Skin epidermis (tissue), 12 donors: ENCODE measurements around the gene ZBTB16.

Experiments used
- H3K27ac ChIP-seq, 21 experiments: fragments of 200-600 bp; sonication (generic) in 11 of 21; one replicate each; pipeline ENCODE4 v1.5.0; 2020; ENCODE audit warnings: mild to moderate bottlenecking in 3 of 21, inconsistent platforms in 2 of 21, moderate library complexity in 2 of 21
- H3K4me3 ChIP-seq, 7 experiments: fragments of 200-600 bp; sonication (generic) in 2 of 7; one replicate each; pipeline ENCODE4 v1.5.0; 2020; ENCODE audit warnings: inconsistent platforms in 2 of 7, mild to moderate bottlenecking in 2 of 7, moderate library complexity in 1 of 7

The ZBTB16 gene

GRCh38 chr11:114158886-114159285, 99.4 kb downstream of the ZBTB16 start:
- Histone ChIP-seq H3K27ac (peak overlapping the region in 12 of 21 experiments; percentile 23 to 95 (median 81)), H3K4me3 (no peak overlapping the region)

- peak overlapping the region in 16 of 21 experiments; percentile 10 to 95 (median 75) for H3K27ac ChIP-seq
- no peak overlapping the region for H3K4me3 ChIP-seq
Measured at GRCh38 chr11:114159320-114159719, 99.8 kb downstream of the ZBTB16 start.

DNA sequence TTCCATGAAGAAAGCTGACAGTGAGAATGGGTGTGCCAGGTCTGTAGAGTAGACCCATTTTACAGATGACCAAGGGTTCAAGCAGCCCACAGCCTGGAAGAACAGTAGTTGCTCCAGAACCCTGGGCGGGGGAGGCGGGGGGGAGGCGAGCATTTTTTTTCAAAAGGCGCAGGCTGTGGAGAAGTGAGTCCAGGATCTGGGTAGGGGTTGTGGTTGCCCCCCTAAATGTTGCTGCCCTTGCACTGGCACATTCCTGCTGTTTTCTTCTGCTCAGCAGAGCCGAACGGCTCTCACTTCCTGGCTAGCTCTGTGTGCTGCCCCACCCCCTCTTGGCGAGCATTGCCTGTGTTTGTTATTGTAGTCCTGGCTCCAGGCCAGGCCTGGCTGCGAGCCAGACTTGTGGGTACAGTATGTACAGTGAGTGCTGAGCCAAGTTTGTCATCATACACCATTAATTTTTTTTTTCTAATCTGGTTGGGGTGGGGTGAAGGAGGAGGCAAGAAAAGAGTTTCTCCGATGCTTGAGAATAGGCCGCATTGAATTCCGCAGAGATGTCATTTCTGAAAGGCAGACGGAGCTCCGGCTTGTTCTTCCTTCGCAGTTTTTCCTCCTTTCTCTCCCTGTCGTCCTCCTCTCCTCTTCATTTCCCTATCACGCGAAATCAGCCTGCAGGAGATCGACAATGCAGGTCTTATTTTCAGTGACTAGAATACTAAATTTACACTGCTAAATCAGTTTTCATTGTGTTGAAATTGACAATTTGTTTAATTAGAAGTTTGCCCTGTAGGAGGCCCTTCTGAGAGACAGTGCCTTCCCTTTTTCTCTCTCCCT, 100.5 kb downstream of the ZBTB16 start:
- no peak overlapping the region for H3K4me3 ChIP-seq
- H3K27ac ChIP-seq = peak overlapping the region in 19 of 21 experiments; percentile 3 to 95 (median 80)

DNA sequence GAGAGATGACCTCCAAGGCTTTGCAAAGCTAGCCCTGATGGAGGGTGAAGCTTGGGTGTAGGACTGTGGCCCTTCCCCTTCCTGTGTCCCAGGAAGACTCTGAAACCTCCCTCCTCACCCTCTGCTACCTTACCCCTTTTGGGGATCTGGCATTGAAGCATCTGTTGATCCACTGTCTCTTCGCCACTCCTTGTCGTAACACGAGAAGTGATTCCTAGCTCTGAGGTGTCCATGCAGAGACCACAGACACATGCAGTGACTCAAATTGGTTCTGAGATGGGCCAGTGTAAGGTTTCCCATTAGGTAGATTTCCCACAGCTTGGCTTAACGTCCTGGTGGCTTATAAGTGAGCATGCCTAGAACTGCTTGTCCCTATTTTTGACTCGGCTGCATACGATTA, 101.4 kb downstream of the ZBTB16 start:
- Histone ChIP-seq H3K4me3 (no peak overlapping the region), H3K27ac (peak overlapping the region in 20 of 21 experiments; percentile 1 to 95 (median 80))

GRCh38 chr11:114161486-114162250, 102.2 kb downstream of the ZBTB16 start:
- H3K27ac ChIP-seq = peak overlapping the region in 17 of 21 experiments; percentile 1 to 95 (median 81)
- no peak overlapping the region for H3K4me3 ChIP-seq

DNA sequence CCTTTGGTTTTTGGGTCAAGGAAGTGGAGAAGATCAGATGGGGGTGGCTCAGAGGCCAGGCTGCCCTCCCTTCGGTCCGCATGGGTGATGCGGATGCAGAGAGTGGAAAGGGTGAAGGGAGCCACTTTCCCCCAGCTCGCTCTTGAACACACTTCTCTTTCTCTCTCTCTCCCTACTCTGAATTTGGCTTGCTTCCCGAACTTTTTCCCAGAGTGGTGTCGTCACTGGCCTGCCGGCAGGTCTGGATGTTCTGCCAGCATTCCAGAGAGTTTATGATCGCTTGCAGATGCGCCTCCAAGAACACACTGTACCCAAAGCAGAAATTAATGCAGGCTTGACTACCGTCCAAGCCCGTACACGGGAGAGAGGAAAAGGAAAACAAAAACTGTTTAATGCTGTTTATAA, 103.2 kb downstream of the ZBTB16 start:
- Histone ChIP-seq H3K27ac (peak overlapping the region in 18 of 21 experiments; percentile 1 to 95 (median 82)), H3K4me3 (peak overlapping the region in 1 of 7 experiments; percentile 22)

- peak overlapping the region in 20 of 21 experiments; percentile 31 to 95 (median 80) for H3K27ac ChIP-seq
- peak overlapping the region in 1 of 7 experiments; percentile 22 for H3K4me3 ChIP-seq
Measured at GRCh38 chr11:114163229-114163631, 103.7 kb downstream of the ZBTB16 start.

DNA sequence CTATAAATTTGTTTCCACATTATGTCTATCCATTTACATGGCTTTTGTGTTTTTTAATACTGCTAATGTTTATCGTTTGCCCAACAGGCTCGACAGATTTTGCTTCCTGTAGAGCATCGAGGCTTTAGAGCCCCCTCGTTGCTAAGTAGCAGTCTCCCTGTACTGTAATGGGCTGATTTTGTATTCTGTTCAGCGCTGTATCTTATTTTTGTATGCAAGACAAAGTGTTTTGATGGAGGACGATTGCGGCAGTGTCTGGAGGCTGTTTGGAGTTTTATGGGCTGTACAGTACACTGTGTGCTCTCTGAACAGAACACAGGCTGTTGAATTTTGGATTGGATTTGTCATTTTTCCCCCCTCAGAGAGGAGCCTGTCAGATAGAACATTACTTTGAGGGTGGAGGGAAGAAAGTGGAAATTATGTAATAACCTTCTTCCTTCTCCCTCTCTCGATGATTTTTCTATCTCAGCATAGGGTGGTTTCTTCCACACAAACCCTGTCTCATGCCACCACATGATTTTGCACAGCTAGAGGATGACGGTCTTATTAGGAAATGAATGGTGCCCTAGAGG, 104.4 kb downstream of the ZBTB16 start:
- H3K27ac ChIP-seq = peak overlapping the region in 20 of 21 experiments; percentile 31 to 95 (median 80)
- H3K4me3 ChIP-seq = no peak overlapping the region

DNA sequence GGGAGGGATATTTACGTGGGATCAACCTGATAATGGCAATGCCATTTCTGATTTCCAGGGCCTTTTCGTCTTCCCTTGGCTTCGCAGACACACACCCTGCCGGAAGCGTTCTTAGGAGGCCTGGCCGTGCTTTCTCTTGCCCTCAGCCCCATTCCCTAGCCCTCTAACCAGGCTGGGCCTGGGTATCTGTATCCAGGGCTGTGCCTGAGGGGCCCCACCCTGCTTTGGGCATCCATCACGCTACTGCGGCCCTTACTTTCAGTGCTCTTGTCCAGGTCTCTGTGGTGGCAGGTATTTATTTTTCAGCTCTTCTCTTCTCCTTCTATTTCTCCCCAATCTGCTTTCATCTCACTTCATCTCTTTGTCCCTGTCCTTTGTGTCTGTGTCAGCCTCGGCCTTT, 105.0 kb downstream of the ZBTB16 start:
- Histone ChIP-seq H3K4me3 (no peak overlapping the region), H3K27ac (peak overlapping the region in 14 of 21 experiments; percentile 38 to 95 (median 82))

DNA sequence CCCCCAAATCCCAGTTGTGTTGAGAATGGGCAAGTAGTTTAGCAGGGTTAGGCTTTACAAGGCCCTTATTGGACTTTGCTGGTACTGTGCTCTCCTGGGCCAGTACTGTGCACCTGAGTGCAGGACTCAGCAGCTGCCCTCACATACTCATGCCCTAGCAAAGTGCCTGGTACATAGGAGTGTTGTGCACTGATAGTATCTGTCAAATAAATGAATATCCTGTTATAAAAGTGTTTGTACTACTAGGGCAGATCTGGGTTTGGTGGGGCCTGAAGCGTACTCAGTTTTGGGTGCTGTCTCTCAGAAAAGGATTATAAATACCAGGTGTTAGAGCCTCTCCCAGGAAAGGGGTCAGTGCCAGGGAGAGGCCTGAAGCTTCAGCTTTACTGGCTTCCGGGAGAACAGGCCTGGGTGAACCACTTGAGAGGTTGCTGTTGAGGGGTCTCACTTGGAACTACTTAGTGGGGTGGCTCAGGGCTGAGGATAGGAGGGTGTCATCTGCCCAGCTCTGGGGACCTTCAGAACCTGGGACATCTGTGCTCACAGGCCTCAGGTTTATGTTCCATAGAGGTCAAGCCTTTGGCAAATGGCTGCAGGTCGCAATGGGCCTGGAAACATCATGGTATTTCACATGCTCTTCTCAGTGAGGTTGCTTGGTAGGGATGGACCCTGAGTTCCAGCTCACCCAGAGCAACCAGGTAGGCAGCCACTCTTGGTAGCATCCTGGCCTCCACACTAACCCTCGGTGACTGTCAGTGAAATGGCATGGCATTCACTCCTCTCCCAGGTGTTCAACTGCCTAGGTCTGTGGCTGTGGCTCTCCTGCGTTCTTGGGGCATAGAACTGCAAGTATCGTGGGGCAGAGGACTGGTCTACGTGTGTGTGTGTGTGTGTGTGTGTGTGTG, 106.1 kb downstream of the ZBTB16 start:
- Histone ChIP-seq H3K4me3 (no peak overlapping the region), H3K27ac (peak overlapping the region in 12 of 21 experiments; percentile 60 to 95 (median 82))

GRCh38 chr11:114166362-114166761, 106.9 kb downstream of the ZBTB16 start:
- H3K27ac ChIP-seq = peak overlapping the region in 10 of 21 experiments; percentile 20 to 95 (median 44)
- H3K4me3 ChIP-seq = no peak overlapping the region

- Histone ChIP-seq H3K27ac (peak overlapping the region in 9 of 21 experiments; percentile 20 to 95 (median 42)), H3K4me3 (no peak overlapping the region)
Measured at GRCh38 chr11:114166897-114167323, 107.4 kb downstream of the ZBTB16 start.

- no peak overlapping the region for H3K4me3 ChIP-seq
- peak overlapping the region in 11 of 21 experiments; percentile 10 to 83 (median 38) for H3K27ac ChIP-seq
Measured at GRCh38 chr11:114167355-114167754, 107.8 kb downstream of the ZBTB16 start.

GRCh38 chr11:114167771-114168448, 108.4 kb downstream of the ZBTB16 start:
- Histone ChIP-seq H3K27ac (peak overlapping the region in 13 of 21 experiments; percentile 10 to 83 (median 37)), H3K4me3 (no peak overlapping the region)

- H3K4me3 ChIP-seq = no peak overlapping the region
- H3K27ac ChIP-seq = peak overlapping the region in 7 of 21 experiments; percentile 10 to 79 (median 42)
Measured at GRCh38 chr11:114168691-114169090, 109.2 kb downstream of the ZBTB16 start.

- Histone ChIP-seq H3K27ac (peak overlapping the region in 6 of 21 experiments; percentile 10 to 79 (median 47)), H3K4me3 (no peak overlapping the region)
Measured at GRCh38 chr11:114169321-114169749, 109.8 kb downstream of the ZBTB16 start.

DNA sequence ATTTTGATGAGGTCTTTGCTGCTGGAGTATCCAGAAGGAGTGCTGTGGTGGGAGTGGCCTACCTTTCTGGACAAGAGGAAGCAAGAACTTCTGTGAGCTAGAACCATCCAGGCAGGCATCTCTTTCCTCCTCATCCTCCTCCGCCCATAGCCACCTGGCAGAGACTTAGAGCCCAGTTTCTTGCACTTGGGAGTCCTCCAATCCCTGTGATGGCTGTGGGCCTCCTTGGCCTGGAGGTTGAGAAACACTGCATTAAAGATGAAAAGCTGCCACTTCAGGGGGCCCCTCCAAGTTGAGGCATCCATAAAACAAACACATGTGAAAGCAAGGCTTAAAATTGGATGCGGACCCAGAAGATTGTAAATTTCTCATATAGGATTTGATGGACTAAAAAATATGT, 110.3 kb downstream of the ZBTB16 start:
- Histone ChIP-seq H3K27ac (peak overlapping the region in 2 of 21 experiments; percentile 52 to 53), H3K4me3 (no peak overlapping the region)

DNA sequence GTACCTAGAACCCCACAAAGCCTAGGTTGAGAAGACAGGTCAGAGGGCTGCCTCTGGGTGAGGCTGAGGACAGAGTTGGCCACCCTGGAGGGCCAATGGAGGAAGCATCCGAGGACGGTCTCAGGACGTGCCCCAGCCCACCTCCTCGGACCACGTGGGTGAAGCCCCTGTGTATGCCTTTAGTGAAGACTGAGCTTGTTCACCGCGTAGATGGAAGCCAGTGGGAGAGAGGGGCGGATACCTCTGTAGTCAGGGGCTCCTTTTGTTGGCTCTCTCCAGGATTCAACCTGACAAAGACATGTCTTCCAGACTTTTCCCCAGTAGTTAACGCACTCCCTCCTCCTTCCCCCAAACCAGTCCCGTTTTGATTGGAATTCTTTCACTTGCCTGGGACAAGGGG, 110.7 kb downstream of the ZBTB16 start:
- Histone ChIP-seq H3K4me3 (no peak overlapping the region), H3K27ac (peak overlapping the region in 1 of 21 experiments; percentile 53)
